ENCODE measurements around the gene VMP1. TPM values are rescaled to one million over a fixed set of nuclear protein-coding genes. Genes with fewer than 3 reads are reported as not detected.
A peak's percentile ranks its signal among the peaks of the same experiment; 100 is the strongest.

VMP1 gene
- total and polyA plus RNA-seq, 2 of the 13 experiments (the other 11 are each of a cell fraction or from before 2014, with no cell fraction given): 186 to 271 TPM

GRCh38 chr17:59725691-59726090 lies 18.2 kb downstream of the VMP1 start (continued):
- TF ChIP-seq TEF (CRISPR knock-in tag; IDR thresholded peaks at IDR 0.05): peak; percentile 72; the same call in 1 of the 2 replicates
- TF ChIP-seq CEBPG (CRISPR knock-in tag; IDR thresholded peaks at IDR 0.05): peak; percentile 99
- peak; percentile 79 for TF ChIP-seq RXRB (CRISPR knock-in tag; IDR thresholded peaks at IDR 0.05; ENCODE audit: borderline replicate concordance)
- no peak for TF ChIP-seq ZNF280D (CRISPR knock-in tag; IDR thresholded peaks at IDR 0.05)
- peak; percentile 100 for TF ChIP-seq SOX5 (CRISPR knock-in tag; IDR thresholded peaks at IDR 0.05; ENCODE audit: borderline replicate concordance)
- TF ChIP-seq GATAD2A (CRISPR knock-in tag; IDR thresholded peaks at IDR 0.05): peak; percentile 95
- no peak for TF ChIP-seq FOXA1 (IDR thresholded peaks at IDR 0.05)
- TF ChIP-seq FOXA1 (CRISPR knock-in tag; IDR thresholded peaks at IDR 0.05): peak; percentile 37; the same call in 1 of the 2 replicates
- no peak for TF ChIP-seq ZNF607 (CRISPR knock-in tag; IDR thresholded peaks at IDR 0.05; ENCODE audit: borderline replicate concordance)
- peak; percentile 88 for TF ChIP-seq ELF3 (CRISPR knock-in tag; IDR thresholded peaks at IDR 0.05)
- no peak for TF ChIP-seq TGIF2 (CRISPR knock-in tag; IDR thresholded peaks at IDR 0.05)
- peak; percentile 99 for TF ChIP-seq SOX13 (IDR thresholded peaks at IDR 0.05)
- peak in 1 of 2 experiments; percentile 100; a peak in 2 of 4 replicates for TF ChIP-seq SOX13 (CRISPR knock-in tag; conservative IDR thresholded peaks at IDR 0.05 in 1 of 2, IDR thresholded peaks at IDR 0.05 in 1 of 2)
- TF ChIP-seq HOMEZ (CRISPR knock-in tag; IDR thresholded peaks at IDR 0.05; ENCODE audit: low read depth): peak; percentile 60; the same call in 1 of the 2 replicates
- peak; percentile 63 for TF ChIP-seq HMG20A (CRISPR knock-in tag; IDR thresholded peaks at IDR 0.05; ENCODE audit: borderline replicate concordance)
- 0 out of 2 replicates have a peak, but pooled peaks have one; percentile 34 for TF ChIP-seq KLF6 (CRISPR knock-in tag; IDR thresholded peaks at IDR 0.05)
- TF ChIP-seq PAXIP1 (CRISPR knock-in tag; conservative IDR thresholded peaks at IDR 0.05): peak; percentile 55
- no peak for TF ChIP-seq ZNF598 (CRISPR knock-in tag; IDR thresholded peaks at IDR 0.05; ENCODE audit: borderline replicate concordance)
- TF ChIP-seq SMC3 (IDR thresholded peaks at IDR 0.05; ENCODE audit: low read length): peak; percentile 10; the same call in 1 of the 2 replicates
- no peak for TF ChIP-seq ZNF256 (CRISPR knock-in tag; conservative IDR thresholded peaks at IDR 0.05)
- peak in 1 of 2 experiments; percentile 85; a peak in 2 of 4 replicates for TF ChIP-seq ATF4 (CRISPR knock-in tag; IDR thresholded peaks at IDR 0.05)
